GM12878 (cell line): ENCODE results near the gene CLDN6. TPM values are rescaled to one million over a fixed set of nuclear protein-coding genes. Genes with fewer than 3 reads are reported as not detected.

Experiments
- ATAC-seq: fragments of 200-7000 bp; cut with Tn5 transposase; 3 replicates; pipeline ENCODE4 v1.9.1; 2020; ENCODE audit warnings: mild to moderate bottlenecking, moderate library complexity
- BruUV-seq: library from RNA; stranded (reverse); fragments of 400-500 nt; replicated peaks from 2 replicates; lab custom pipeline; 2021; lab: Mats Ljungman, UMichigan
- CTCF ChIA-PET: fragments of 300-600 bp; sonication (Branson Sonifier 250); formaldehyde crosslinking; extraction: SDS; loops from one replicate; lab custom pipeline; 2021; ENCODE audit warnings: inconsistent platforms; lab: Yijun Ruan, JAX
- POLR2A ChIA-PET: fragments of 350-600 bp; formaldehyde crosslinking; extraction: SDS; loops from one replicate; lab custom pipeline; 2021; ENCODE audit warnings: inconsistent platforms; lab: Charles Lee
- RAD21 ChIA-PET: fragments of 300-600 bp; sonication (Branson Sonifier 250); formaldehyde crosslinking; loops from one replicate; lab custom pipeline; 2023; ENCODE audit warnings: antibody characterized with exemption; ENCODE audit not compliant: unreplicated experiment; lab: Charles Lee
- SMC1A ChIA-PET: fragments of 300-600 bp; sonication (Branson Sonifier 250); formaldehyde crosslinking; loops from one replicate; lab custom pipeline; 2023; ENCODE audit not compliant: unreplicated experiment, uncharacterized antibody; lab: Charles Lee
- DNase-seq: peaks from one replicate; pipeline ENCODE4 v3.0.0-alpha.2; 2011; ENCODE audit warnings: low read depth, low spot score
- FAIRE-seq: peaks from 3 replicates; lab custom pipeline; 2011; peaks lifted over from hg19 to GRCh38; lab: Jason Lieb, UNC
- H2AFZ ChIP-seq: 2 replicates; pipeline ENCODE4 v1.6.0; 2011; ENCODE audit warnings: low read depth, low read length, control low read depth; ENCODE audit not compliant: control insufficient read depth
- H3K27ac ChIP-seq: 2 replicates; pipeline ENCODE4 v1.5.1; 2011; ENCODE audit warnings: control low read depth; ENCODE audit not compliant: control insufficient read depth, insufficient read depth
- H3K27me3 ChIP-seq, 2 experiments: replicated peaks in 1 of 2; 2 replicates each; pipeline versions ENCODE4 v1.6.0 to v1.6.1; 2011; ENCODE audit warnings: low read length in 1 of 2; ENCODE audit not compliant: control insufficient read depth in 2 of 2, insufficient read depth in 2 of 2
- H3K36me3 ChIP-seq, 2 experiments: 2 replicates each; pipeline ENCODE4 v1.5.1; 2011; ENCODE audit warnings: low read length in 1 of 2; ENCODE audit not compliant: control insufficient read depth in 2 of 2, insufficient read depth in 2 of 2
- H3K4me1 ChIP-seq: 2 replicates; pipeline ENCODE4 v1.6.1; 2011; ENCODE audit warnings: mild to moderate bottlenecking, low read length, moderate library complexity, mixed read lengths; ENCODE audit not compliant: control insufficient read depth, insufficient read depth
- H3K4me2 ChIP-seq: 2 replicates; pipeline ENCODE4 v1.6.0; 2011; ENCODE audit warnings: control low read depth; ENCODE audit not compliant: control insufficient read depth, insufficient read depth
- H3K4me3 ChIP-seq: fragments of 200-600 bp; sonication (generic); 2 replicates; pipeline ENCODE4 v1.5.1; 2016
- H3K79me2 ChIP-seq: 2 replicates; pipeline ENCODE4 v1.6.0; 2011; ENCODE audit warnings: low read length; ENCODE audit not compliant: control insufficient read depth, insufficient read depth
- H3K9ac ChIP-seq: 2 replicates; pipeline ENCODE4 v1.8.0; 2011; ENCODE audit warnings: low read length, control low read depth, mixed read lengths; ENCODE audit not compliant: control insufficient read depth, insufficient read depth
- H3K9me3 ChIP-seq: replicated peaks from 3 replicates; pipeline ENCODE4 v1.5.1; 2011; ENCODE audit warnings: mild to moderate bottlenecking, low read length; ENCODE audit not compliant: control insufficient read depth, insufficient read depth
- H4K20me1 ChIP-seq: 2 replicates; pipeline ENCODE4 v1.6.0; 2011; ENCODE audit not compliant: control insufficient read depth, insufficient read depth
- CHD2 ChIP-seq: IDR thresholded peaks from 2 replicates; pipeline ENCODE4 v1.6.1; 2011; ENCODE audit warnings: low read depth, low read length, improper control_type of control experiment, borderline replicate concordance
- MEF2A ChIP-seq: IDR thresholded peaks from 2 replicates; pipeline ENCODE4 v1.6.1; 2011; ENCODE audit warnings: low read depth, mild to moderate bottlenecking, low read length, moderate library complexity; ENCODE audit not compliant: insufficient read depth
- MTA3 ChIP-seq: IDR thresholded peaks from 2 replicates; pipeline ENCODE4 v1.6.1; 2012; ENCODE audit warnings: low read length, inconsistent platforms, borderline replicate concordance
- MYC ChIP-seq: IDR thresholded peaks from 2 replicates; pipeline ENCODE4 v1.6.1; 2011; ENCODE audit warnings: mild to moderate bottlenecking, low read length, moderate library complexity, inconsistent platforms; ENCODE audit not compliant: insufficient read depth, insufficient replicate concordance, insufficient read length, severe bottlenecking
- NFIC ChIP-seq: IDR thresholded peaks from 2 replicates; pipeline ENCODE4 v1.6.1; 2012; ENCODE audit warnings: low read depth, mild to moderate bottlenecking, inconsistent platforms, low read length, moderate library complexity
- PAX8 ChIP-seq: fragments of 450-650 bp; IDR thresholded peaks from 2 replicates; pipeline ENCODE4 v1.6.1; 2017; ENCODE audit warnings: mild to moderate bottlenecking, moderate library complexity
- SPI1 ChIP-seq: IDR thresholded peaks from 2 replicates; pipeline ENCODE4 v1.6.1; 2011; ENCODE audit warnings: low read depth, mild to moderate bottlenecking, low read length, moderate library complexity, borderline replicate concordance; ENCODE audit not compliant: insufficient read depth
- YY1 ChIP-seq: IDR thresholded peaks from 2 replicates; pipeline ENCODE4 v1.6.1; 2011; ENCODE audit warnings: low read depth, mild to moderate bottlenecking, low read length
- ZNF687 ChIP-seq: fragments of 450-650 bp; IDR thresholded peaks from 2 replicates; pipeline ENCODE4 v1.6.1; 2017; ENCODE audit warnings: mild to moderate bottlenecking, moderate library complexity
- WGBS: methylation state at CpG from one replicate; pipeline ENCODE4 v1.1.6; 2016; ENCODE audit warnings: low lambda C conversion rate; ENCODE audit not compliant: insufficient replicate concordance, insufficient coverage; ENCODE audit errors: missing lambda C conversion rate; 5-methylcytosine and 5-hydroxymethylcytosine counted together
- in situ Hi-C: fragments of 300-500 bp; cut with MboI; formaldehyde crosslinking; loops from 9 replicates; pipeline ENCODE4 v1.14.3; 2018; ENCODE audit warnings: mixed read lengths
- intact Hi-C: fragments of 100-400 bp; cut with micrococcal nuclease; formaldehyde crosslinking; loops from one replicate; pipeline ENCODE4 v1.14.2; 2022; ENCODE audit not compliant: unreplicated experiment
- polyA plus RNA-seq, 11 experiments: library from polyadenylated mRNA; depleted of rRNA in 4 of 11; unstranded in 6 of 11; stranded (reverse) in 5 of 11; fragments of >200 nt; fragmentation: Nextera tagmentation in 4 of 11; fragmentation: Illumina TruSeq in 1 of 11; extraction: Ambion mirVana in 4 of 11; extraction: Trizol in 1 of 11; gene quantifications; 1 replicate in 1 of 11; 2 replicates in 10 of 11; pipeline versions ENCODE4 v1.2.1 to v1.2.3, GENCODE V29; 2011 to 2016; ENCODE audit warnings: inconsistent platforms in 2 of 11, missing spikeins in 2 of 11, low read depth in 1 of 11
- total RNA-seq, 4 experiments: library from RNA; depleted of rRNA in 3 of 4; stranded (reverse); fragments of >200 nt in 3 of 4; fragmentation: Illumina TruSeq in 1 of 4; extraction: Trizol in 1 of 4; gene quantifications; 2 replicates each; pipeline versions ENCODE4 v1.2.1 to v1.2.3, GENCODE V29; 2013 to 2021
- TF ChIP-seq, protein P1 (sequence below): fragments of 450-650 bp; IDR thresholded peaks from 2 replicates; pipeline ENCODE4 v1.6.1; 2017; ENCODE audit warnings: borderline replicate concordance
- TF ChIP-seq, protein P2 (sequence below): fragments of 450-650 bp; IDR thresholded peaks from 2 replicates; pipeline ENCODE4 v1.6.1; 2016; ENCODE audit warnings: mild to moderate bottlenecking, moderate library complexity, borderline replicate concordance
- TF ChIP-seq, protein P3 (sequence below): fragments of 450-650 bp; IDR thresholded peaks from 2 replicates; pipeline ENCODE4 v1.6.1; 2016; ENCODE audit warnings: mild to moderate bottlenecking

The CLDN6 gene
- total and polyA plus RNA-seq, 10 of the 15 experiments (the other 5 are each of a cell fraction or from before 2014, with no cell fraction given) = 0.15 to 0.26 (median 0.23) TPM; not detected in 7

GRCh38 chr16:2967211-2967631, 50.8 kb downstream of the CLDN6 start (continued):
- TF ChIP-seq, protein P1, sequence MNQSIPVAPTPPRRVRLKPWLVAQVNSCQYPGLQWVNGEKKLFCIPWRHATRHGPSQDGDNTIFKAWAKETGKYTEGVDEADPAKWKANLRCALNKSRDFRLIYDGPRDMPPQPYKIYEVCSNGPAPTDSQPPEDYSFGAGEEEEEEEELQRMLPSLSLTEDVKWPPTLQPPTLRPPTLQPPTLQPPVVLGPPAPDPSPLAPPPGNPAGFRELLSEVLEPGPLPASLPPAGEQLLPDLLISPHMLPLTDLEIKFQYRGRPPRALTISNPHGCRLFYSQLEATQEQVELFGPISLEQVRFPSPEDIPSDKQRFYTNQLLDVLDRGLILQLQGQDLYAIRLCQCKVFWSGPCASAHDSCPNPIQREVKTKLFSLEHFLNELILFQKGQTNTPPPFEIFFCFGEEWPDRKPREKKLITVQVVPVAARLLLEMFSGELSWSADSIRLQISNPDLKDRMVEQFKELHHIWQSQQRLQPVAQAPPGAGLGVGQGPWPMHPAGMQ = no peak
- TF ChIP-seq MTA3 (no peak), PAX8 (no peak)

DNA sequence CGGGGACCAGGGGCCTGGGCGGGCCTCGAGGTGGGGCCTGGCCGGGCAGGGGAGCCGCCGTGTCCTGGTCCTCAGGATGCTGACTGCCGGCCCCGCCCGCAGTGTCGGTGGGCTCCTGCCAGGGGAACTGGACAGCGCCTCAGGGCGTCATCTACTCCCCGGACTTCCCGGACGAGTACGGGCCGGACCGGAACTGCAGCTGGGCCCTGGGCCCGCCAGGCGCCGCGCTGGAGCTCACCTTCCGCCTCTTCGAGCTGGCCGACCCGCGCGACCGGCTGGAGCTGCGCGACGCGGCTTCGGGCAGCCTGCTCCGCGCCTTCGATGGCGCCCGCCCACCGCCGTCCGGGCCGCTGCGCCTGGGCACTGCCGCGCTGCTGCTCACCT, 51.2 kb downstream of the CLDN6 start:
- in situ Hi-C loops = no loop called here
- Histone ChIP-seq H3K36me3 (peaks cover 0 to 3% of the 10 kb centered on the region in 2 experiments; a peak in 2 of 4 replicates), H3K27me3 (no peaks in the 10 kb centered on the region), H2AFZ (no peak overlapping the region), H3K9ac (no peak overlapping the region), H3K27ac (no peak overlapping the region), H3K4me3 (no peak overlapping the region), H4K20me1 (no peaks in the 10 kb centered on the region), H3K79me2 (peaks cover 16% of the 10 kb centered on the region), H3K4me2 (0 out of 2 replicates have a peak overlapping the region, but pooled peaks have one; percentile 17), H3K4me1 (peaks cover 41% of the 10 kb centered on the region), H3K9me3 (no peaks in the 10 kb centered on the region)
- FAIRE-seq (no peak), DNase-seq (no peak), ATAC-seq (no peak)
- CTCF ChIA-PET = no interaction called here
- POLR2A ChIA-PET = no interaction called here
- BruUV-seq = no TSS peak
- WGBS = 6% methylated on average over 28 of the region's 46 CpGs
- intact Hi-C loops = no loop called here
- RAD21 ChIA-PET = no interaction called here
- SMC1A ChIA-PET = no interaction called here
- TF ChIP-seq NFIC (no peak), SPI1 (no peak), MEF2A (no peak), CHD2 (no peak), MYC (no peak), YY1 (no peak), ZNF687 (no peak)
- TF ChIP-seq, protein P2, sequence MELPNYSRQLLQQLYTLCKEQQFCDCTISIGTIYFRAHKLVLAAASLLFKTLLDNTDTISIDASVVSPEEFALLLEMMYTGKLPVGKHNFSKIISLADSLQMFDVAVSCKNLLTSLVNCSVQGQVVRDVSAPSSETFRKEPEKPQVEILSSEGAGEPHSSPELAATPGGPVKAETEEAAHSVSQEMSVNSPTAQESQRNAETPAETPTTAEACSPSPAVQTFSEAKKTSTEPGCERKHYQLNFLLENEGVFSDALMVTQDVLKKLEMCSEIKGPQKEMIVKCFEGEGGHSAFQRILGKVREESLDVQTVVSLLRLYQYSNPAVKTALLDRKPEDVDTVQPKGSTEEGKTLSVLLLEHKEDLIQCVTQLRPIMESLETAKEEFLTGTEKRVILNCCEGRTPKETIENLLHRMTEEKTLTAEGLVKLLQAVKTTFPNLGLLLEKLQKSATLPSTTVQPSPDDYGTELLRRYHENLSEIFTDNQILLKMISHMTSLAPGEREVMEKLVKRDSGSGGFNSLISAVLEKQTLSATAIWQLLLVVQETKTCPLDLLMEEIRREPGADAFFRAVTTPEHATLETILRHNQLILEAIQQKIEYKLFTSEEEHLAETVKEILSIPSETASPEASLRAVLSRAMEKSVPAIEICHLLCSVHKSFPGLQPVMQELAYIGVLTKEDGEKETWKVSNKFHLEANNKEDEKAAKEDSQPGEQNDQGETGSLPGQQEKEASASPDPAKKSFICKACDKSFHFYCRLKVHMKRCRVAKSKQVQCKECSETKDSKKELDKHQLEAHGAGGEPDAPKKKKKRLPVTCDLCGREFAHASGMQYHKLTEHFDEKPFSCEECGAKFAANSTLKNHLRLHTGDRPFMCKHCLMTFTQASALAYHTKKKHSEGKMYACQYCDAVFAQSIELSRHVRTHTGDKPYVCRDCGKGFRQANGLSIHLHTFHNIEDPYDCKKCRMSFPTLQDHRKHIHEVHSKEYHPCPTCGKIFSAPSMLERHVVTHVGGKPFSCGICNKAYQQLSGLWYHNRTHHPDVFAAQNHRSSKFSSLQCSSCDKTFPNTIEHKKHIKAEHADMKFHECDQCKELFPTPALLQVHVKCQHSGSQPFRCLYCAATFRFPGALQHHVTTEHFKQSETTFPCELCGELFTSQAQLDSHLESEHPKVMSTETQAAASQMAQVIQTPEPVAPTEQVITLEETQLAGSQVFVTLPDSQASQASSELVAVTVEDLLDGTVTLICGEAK = no peak
- TF ChIP-seq, protein P3, sequence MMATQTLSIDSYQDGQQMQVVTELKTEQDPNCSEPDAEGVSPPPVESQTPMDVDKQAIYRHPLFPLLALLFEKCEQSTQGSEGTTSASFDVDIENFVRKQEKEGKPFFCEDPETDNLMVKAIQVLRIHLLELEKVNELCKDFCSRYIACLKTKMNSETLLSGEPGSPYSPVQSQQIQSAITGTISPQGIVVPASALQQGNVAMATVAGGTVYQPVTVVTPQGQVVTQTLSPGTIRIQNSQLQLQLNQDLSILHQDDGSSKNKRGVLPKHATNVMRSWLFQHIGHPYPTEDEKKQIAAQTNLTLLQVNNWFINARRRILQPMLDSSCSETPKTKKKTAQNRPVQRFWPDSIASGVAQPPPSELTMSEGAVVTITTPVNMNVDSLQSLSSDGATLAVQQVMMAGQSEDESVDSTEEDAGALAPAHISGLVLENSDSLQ = no peak
